ENCODE data around the gene COL4A4.

COL4A4 gene

DNA sequence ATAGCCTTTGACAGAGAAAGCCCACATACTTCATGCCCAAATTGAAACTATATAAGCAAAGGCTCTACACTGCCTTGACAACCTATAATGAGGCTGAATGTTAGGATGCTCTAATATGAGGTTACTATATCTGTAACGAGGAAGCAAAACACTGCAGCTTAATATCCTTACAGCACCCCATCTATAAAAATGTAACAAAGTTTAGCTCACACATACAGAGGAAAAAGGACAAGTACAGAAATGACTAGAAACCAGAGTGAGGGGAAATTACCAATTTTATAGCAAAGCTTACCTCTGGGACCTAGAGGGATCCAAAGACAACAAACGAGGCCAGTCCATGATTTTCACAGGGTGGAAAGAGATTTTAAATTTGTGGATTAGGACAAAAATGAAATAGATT is 138.5 kb downstream of the COL4A4 start:
- TF ChIP-seq, protein P1, sequence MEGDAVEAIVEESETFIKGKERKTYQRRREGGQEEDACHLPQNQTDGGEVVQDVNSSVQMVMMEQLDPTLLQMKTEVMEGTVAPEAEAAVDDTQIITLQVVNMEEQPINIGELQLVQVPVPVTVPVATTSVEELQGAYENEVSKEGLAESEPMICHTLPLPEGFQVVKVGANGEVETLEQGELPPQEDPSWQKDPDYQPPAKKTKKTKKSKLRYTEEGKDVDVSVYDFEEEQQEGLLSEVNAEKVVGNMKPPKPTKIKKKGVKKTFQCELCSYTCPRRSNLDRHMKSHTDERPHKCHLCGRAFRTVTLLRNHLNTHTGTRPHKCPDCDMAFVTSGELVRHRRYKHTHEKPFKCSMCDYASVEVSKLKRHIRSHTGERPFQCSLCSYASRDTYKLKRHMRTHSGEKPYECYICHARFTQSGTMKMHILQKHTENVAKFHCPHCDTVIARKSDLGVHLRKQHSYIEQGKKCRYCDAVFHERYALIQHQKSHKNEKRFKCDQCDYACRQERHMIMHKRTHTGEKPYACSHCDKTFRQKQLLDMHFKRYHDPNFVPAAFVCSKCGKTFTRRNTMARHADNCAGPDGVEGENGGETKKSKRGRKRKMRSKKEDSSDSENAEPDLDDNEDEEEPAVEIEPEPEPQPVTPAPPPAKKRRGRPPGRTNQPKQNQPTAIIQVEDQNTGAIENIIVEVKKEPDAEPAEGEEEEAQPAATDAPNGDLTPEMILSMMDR (conservative IDR thresholded peaks at IDR 0.05; ENCODE audit: low read depth, low read length): no peak
- Histone ChIP-seq H3K4me3 (IDR thresholded peaks at IDR 0.05; ENCODE audit: insufficient read depth, low read depth, low read length) (no peak overlapping the region), H3K4me2 (no peak overlapping the region), H4K20me1 (ENCODE audit: insufficient read depth) (no peaks in the 10 kb centered on the region), H3K9ac (no peak overlapping the region), H3K36me3 (ENCODE audit: insufficient read depth) (no peaks in the 10 kb centered on the region), H2AFZ (ENCODE audit: low read depth) (no peak overlapping the region), H3K79me2 (ENCODE audit: insufficient read depth, low read depth) (no peaks in the 10 kb centered on the region), H3K27me3 (ENCODE audit: insufficient read depth, low read depth) (no peaks in the 10 kb centered on the region), H3K4me1 (ENCODE audit: low read depth, poor library complexity, severe bottlenecking) (no peaks in the 10 kb centered on the region), H3K27ac (no peak overlapping the region)

GRCh38 chr2:227022608-227023007 is 141.4 kb downstream of the COL4A4 start:
- H3K79me2 ChIP-seq (ENCODE audit: insufficient read depth, low read depth): no peaks in the 10 kb centered on the region
- TF ChIP-seq, protein P1 (conservative IDR thresholded peaks at IDR 0.05; ENCODE audit: low read depth, low read length): no peak
- no peak overlapping the region for H3K4me3 ChIP-seq (IDR thresholded peaks at IDR 0.05; ENCODE audit: insufficient read depth, low read depth, low read length)
- H3K4me2 ChIP-seq: no peak overlapping the region
- no peak overlapping the region for H3K9ac ChIP-seq
- H2AFZ ChIP-seq (ENCODE audit: low read depth): no peak overlapping the region
- no peaks in the 10 kb centered on the region for H3K27me3 ChIP-seq (ENCODE audit: insufficient read depth, low read depth)
- H4K20me1 ChIP-seq (ENCODE audit: insufficient read depth): no peaks in the 10 kb centered on the region
- H3K36me3 ChIP-seq (ENCODE audit: insufficient read depth): no peaks in the 10 kb centered on the region
- no peak overlapping the region for H3K27ac ChIP-seq
- H3K4me1 ChIP-seq (ENCODE audit: low read depth, poor library complexity, severe bottlenecking): no peaks in the 10 kb centered on the region

- Histone ChIP-seq H3K4me3 (IDR thresholded peaks at IDR 0.05; ENCODE audit: insufficient read depth, low read depth, low read length) (no peak overlapping the region), H3K4me2 (no peak overlapping the region), H3K36me3 (ENCODE audit: insufficient read depth) (no peaks in the 10 kb centered on the region), H3K4me1 (ENCODE audit: low read depth, poor library complexity, severe bottlenecking) (no peaks in the 10 kb centered on the region), H3K27me3 (ENCODE audit: insufficient read depth, low read depth) (no peaks in the 10 kb centered on the region), H4K20me1 (ENCODE audit: insufficient read depth) (no peaks in the 10 kb centered on the region), H2AFZ (ENCODE audit: low read depth) (no peak overlapping the region), H3K9ac (no peak overlapping the region), H3K27ac (no peak overlapping the region), H3K79me2 (ENCODE audit: insufficient read depth, low read depth) (no peaks in the 10 kb centered on the region)
- TF ChIP-seq, protein P1 (conservative IDR thresholded peaks at IDR 0.05; ENCODE audit: low read depth, low read length): no peak
Measured at GRCh38 chr2:227020416-227020815, 143.6 kb downstream of the COL4A4 start.

DNA sequence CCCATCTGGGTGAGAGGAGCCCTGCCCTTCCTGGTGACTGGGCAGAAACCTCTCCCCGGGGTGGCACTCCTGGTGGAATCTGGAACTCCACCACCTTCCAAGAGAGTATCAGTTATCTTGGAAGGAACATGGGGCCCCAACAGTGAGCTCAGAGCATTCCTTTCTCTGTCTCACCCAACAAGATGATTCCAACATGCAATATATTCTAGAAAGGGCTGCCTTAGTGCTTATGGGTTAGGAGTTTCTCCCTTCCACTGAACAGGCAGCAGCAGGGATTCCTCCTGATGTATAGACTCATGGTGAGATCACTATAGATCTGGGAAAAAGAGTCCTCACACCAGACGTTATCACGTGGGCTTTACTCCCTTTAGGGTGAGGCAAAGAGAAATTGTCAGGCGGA is 147.1 kb downstream of the COL4A4 start:
- Histone ChIP-seq H3K27ac (no peak overlapping the region), H3K36me3 (ENCODE audit: insufficient read depth) (no peaks in the 10 kb centered on the region), H3K4me2 (no peak overlapping the region), H2AFZ (ENCODE audit: low read depth) (no peak overlapping the region), H3K4me1 (ENCODE audit: low read depth, poor library complexity, severe bottlenecking) (no peaks in the 10 kb centered on the region), H3K4me3 (IDR thresholded peaks at IDR 0.05; ENCODE audit: insufficient read depth, low read depth, low read length) (no peak overlapping the region), H3K9ac (no peak overlapping the region), H3K27me3 (ENCODE audit: insufficient read depth, low read depth) (no peaks in the 10 kb centered on the region), H3K79me2 (ENCODE audit: insufficient read depth, low read depth) (no peaks in the 10 kb centered on the region), H4K20me1 (ENCODE audit: insufficient read depth) (no peaks in the 10 kb centered on the region)
- TF ChIP-seq, protein P1 (conservative IDR thresholded peaks at IDR 0.05; ENCODE audit: low read depth, low read length): no peak
